GM12878 (cell line): ENCODE measurements around the gene NFE2L1.

Experiments
- ASH2L ChIP-seq: fragments of 300-600, 200-600 bp; sonication (generic); IDR thresholded peaks from 2 replicates; pipeline ENCODE4 v1.6.1; 2017; ENCODE audit warnings: low read depth, mild to moderate bottlenecking, borderline replicate concordance
- CTCF ChIP-seq, 3 experiments: IDR thresholded peaks in 2 of 3; conservative IDR thresholded peaks in 1 of 3; 2 replicates each; pipeline ENCODE4 v1.5.1; 2011; ENCODE audit warnings: low read depth in 3 of 3, low read length in 3 of 3, mild to moderate bottlenecking in 3 of 3, control low read depth in 2 of 3, moderate library complexity in 2 of 3, inconsistent platforms in 1 of 3, mixed read lengths in 1 of 3; ENCODE audit not compliant: control insufficient read depth in 2 of 3, insufficient read depth in 1 of 3; ENCODE audit errors: extremely low read depth in 1 of 3
- EGR1 ChIP-seq, 2 experiments: IDR thresholded peaks; 1 replicate in 1 of 2; 2 replicates in 1 of 2; pipeline ENCODE4 v1.6.1; 2011 to 2012; ENCODE audit warnings: low read depth in 2 of 2, low read length in 2 of 2, borderline replicate concordance in 1 of 2, mild to moderate bottlenecking in 1 of 2, moderate library complexity in 1 of 2
- ESRRA ChIP-seq: IDR thresholded peaks from 2 replicates; pipeline ENCODE4 v1.6.1; 2012; ENCODE audit warnings: mild to moderate bottlenecking, low read length, improper control_type of control experiment
- HDGF ChIP-seq: fragments of 450-650 bp; IDR thresholded peaks from 2 replicates; pipeline ENCODE4 v1.6.1; 2016; ENCODE audit warnings: antibody characterized with exemption
- TF ChIP-seq, protein P1 (sequence below): fragments of 450-650 bp; conservative IDR thresholded peaks from 2 replicates; pipeline ENCODE4 v1.6.1; 2017; ENCODE audit warnings: mild to moderate bottlenecking, moderate library complexity

DNA sequence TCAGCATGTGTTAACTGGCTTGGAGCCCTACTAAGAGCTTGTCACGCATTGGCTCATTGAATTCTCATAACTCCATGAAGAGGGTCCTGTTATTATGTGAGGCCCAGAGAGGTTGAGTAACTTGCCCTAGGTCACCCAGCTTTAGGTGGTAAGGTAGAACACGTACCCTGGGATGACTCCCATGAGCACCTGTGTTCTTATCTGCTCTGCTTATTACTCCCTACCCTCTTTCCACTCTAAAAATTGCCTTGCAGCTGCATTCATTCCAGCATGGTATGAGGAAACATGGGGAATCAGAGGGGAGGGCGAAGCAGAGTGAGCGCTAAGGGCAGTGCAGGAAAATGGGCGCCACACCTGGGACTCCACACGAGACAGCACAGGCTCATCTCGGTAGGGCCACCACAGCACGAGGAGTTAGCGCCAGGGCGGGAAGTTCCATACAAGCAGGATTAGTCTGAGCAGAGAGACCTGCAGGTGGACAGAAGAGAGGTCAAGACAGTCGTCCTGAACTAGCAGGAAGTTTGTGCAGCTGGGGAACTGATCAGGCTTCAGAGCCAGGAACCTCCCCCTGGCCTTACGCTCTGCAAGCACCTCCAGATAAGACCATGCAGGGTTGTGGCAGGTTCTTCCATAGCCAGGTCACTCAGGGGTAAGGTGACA, 20.7 kb upstream of the NFE2L1 start:
- TF ChIP-seq, protein P1, sequence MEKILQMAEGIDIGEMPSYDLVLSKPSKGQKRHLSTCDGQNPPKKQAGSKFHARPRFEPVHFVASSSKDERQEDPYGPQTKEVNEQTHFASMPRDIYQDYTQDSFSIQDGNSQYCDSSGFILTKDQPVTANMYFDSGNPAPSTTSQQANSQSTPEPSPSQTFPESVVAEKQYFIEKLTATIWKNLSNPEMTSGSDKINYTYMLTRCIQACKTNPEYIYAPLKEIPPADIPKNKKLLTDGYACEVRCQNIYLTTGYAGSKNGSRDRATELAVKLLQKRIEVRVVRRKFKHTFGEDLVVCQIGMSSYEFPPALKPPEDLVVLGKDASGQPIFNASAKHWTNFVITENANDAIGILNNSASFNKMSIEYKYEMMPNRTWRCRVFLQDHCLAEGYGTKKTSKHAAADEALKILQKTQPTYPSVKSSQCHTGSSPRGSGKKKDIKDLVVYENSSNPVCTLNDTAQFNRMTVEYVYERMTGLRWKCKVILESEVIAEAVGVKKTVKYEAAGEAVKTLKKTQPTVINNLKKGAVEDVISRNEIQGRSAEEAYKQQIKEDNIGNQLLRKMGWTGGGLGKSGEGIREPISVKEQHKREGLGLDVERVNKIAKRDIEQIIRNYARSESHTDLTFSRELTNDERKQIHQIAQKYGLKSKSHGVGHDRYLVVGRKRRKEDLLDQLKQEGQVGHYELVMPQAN = no peak
- TF ChIP-seq EGR1 (IDR thresholded peaks at IDR 0.05; ENCODE audit: borderline replicate concordance in 1 of 2, low read depth in 2 of 2, low read length in 2 of 2) = no peak
- TF ChIP-seq HDGF = no peak
- TF ChIP-seq CTCF (IDR thresholded peaks at IDR 0.05 in 2 of 3, conservative IDR thresholded peaks at IDR 0.05 in 1 of 3; ENCODE audit: control insufficient read depth in 2 of 3, extremely low read depth in 1 of 3, insufficient read depth in 1 of 3, low read depth in 3 of 3, low read length in 3 of 3) = no peak
- TF ChIP-seq ASH2L = no peak
- no peak for TF ChIP-seq ESRRA
